ENCODE measurements around the gene SLC25A47.

Gene SLC25A47

DNA sequence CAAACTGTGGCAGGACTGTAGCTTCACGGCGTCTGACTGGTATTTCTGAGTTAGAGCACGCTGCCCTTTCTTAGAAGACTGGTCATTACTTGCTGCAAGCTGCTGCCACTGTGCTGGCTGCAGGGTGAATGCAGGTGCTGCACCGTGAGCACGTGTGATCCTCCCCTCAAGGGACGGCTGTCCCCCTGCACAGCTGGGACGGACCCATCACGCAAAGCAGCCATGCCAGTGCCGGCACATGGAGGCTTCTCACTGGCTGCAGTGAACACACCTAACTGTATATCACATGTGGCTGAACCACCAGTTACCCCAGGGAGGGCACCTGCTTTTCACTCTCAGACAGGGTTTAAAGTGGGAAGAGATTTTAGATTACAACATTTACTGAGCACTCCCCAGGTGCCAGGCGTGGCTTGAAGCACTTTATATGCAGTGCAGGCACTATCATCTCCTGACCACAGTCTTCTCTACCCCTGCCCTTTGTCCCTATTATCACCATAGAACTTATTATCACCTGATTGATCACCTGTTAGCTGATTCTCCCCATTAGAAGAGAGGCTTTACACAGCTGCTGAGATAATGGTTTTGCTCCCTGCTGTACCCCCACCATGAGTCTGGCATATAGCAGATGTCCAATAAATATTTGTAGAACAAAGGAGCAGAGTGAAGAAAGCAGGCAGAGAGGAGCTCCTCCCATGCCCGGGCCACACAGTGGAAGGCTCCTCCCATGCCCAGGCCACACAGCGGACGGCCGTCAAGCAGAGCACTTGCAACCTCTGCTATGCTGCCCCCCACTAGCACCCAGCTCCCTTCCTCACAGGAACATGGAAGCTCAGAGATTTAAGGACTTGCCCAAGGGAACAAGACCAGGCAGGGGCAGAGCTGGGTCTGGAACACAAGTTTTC is 25.9 kb downstream of the SLC25A47 start:
- in situ Hi-C loops (cut with HindIII; ENCODE audit: low sequenced_read_pairs) = no loop called here
- TF ChIP-seq, protein P1, sequence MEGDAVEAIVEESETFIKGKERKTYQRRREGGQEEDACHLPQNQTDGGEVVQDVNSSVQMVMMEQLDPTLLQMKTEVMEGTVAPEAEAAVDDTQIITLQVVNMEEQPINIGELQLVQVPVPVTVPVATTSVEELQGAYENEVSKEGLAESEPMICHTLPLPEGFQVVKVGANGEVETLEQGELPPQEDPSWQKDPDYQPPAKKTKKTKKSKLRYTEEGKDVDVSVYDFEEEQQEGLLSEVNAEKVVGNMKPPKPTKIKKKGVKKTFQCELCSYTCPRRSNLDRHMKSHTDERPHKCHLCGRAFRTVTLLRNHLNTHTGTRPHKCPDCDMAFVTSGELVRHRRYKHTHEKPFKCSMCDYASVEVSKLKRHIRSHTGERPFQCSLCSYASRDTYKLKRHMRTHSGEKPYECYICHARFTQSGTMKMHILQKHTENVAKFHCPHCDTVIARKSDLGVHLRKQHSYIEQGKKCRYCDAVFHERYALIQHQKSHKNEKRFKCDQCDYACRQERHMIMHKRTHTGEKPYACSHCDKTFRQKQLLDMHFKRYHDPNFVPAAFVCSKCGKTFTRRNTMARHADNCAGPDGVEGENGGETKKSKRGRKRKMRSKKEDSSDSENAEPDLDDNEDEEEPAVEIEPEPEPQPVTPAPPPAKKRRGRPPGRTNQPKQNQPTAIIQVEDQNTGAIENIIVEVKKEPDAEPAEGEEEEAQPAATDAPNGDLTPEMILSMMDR (IDR thresholded peaks at IDR 0.05; ENCODE audit: low read depth, low read length) = no peak

DNA sequence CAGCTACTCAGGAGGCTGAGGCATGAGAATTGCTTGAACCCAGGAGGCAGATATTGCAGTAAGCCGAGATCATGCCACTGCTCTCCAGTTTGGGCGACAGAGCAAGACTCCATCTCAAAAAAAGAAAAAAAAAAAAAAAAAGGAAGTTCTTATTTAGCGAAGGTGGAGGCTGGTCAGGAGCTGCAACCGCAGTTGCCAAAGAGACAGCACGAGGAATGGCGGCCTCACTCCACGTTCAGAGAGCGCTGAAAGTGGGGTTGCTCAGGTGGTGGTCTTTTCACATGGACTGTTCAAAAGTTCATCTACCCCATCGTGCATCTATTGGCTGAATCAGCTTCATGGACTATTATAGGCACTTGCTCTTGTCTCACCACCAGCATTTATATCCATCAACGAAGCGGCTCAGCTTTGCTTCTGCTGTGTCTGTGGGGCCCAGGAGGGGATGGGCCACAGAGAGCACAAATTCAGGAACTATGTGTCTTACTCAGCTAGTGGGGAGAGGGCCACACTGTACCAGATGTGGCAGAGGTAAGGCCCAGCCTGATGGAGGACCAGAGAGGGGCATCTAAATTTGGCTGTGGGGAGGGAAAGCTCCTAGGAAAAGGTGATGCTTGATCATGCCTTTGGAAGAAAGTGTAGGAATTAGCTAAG is 27.3 kb downstream of the SLC25A47 start:
- no peak overlapping the region for H3K4me3 ChIP-seq (ENCODE audit: low read depth, low read length)
- no peak for DNase-seq (ENCODE audit: low read depth, low spot score)
- TF ChIP-seq, protein P1 (IDR thresholded peaks at IDR 0.05; ENCODE audit: low read depth, low read length) = no peak
- in situ Hi-C loops (cut with HindIII; ENCODE audit: low sequenced_read_pairs) = no loop called here

More for the DNA sequence above, 25.9 kb downstream of the SLC25A47 start:
- no peak overlapping the region for H3K4me3 ChIP-seq (ENCODE audit: low read depth, low read length)
- no peak for DNase-seq (ENCODE audit: low read depth, low spot score)

DNA sequence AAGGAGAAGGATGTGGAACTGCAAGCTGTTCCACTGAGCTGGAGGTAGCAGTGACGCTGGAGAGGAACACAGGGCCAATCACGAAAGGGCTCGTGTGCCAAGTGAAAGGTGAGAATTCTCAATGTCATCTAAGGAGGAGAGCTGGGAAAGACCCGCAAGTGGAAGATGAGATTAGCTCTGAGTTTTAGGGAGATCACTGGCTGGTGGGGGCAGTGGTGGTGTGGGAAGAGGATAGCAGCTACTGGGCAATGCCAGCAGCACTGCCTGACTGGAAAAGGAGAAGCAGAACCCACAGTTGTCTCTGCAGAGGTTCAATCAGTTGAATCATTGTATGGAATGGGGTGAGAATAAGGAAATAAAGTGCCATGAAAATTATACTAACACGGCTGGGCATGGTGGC is 27.8 kb downstream of the SLC25A47 start:
- in situ Hi-C loops (cut with HindIII; ENCODE audit: low sequenced_read_pairs) = no loop called here
- no peak overlapping the region for H3K4me3 ChIP-seq (ENCODE audit: low read depth, low read length)
- DNase-seq (ENCODE audit: low read depth, low spot score) = no peak
- TF ChIP-seq, protein P1 (IDR thresholded peaks at IDR 0.05; ENCODE audit: low read depth, low read length) = no peak

DNA sequence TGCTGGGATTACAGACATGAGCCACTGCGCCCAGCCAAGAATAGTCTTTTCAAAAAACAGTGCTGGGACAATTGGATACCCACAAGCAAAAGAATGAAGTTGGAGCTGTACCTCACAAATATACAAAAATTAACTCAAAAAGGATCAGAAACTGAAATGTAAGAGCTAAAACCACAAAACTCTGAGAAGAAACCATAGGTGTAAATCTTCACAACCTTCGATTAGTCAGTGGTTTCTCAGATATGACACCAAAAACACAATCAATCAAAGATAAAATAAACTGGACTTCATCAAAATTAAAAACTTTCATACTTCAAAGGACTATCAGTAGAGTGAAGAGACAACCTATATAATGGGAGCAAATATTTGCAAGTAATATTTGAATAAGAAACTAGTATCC is 35.3 kb downstream of the SLC25A47 start:
- no peak for DNase-seq (ENCODE audit: low read depth, low spot score)
- no peak overlapping the region for H3K4me3 ChIP-seq (ENCODE audit: low read depth, low read length)
- in situ Hi-C loops (cut with HindIII; ENCODE audit: low sequenced_read_pairs) = no loop called here
- TF ChIP-seq, protein P1 (IDR thresholded peaks at IDR 0.05; ENCODE audit: low read depth, low read length) = no peak

DNA sequence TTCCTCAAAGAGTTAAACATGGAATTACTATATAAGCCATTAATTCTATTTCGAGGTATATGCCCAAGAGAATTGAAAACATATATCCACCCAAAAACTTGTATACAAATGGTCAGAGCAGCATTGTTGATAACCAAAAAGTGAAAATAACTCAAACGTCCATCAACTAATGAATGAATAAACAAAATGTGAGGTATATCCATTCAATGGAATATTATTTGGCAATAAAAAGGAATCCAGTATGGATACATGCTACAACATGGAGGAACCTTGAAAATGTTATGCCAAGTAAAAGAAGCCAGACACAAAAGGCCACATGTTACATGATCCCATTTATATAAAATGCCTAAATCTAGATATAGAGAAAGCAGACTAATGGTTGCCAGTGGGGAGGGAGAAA is 36.0 kb downstream of the SLC25A47 start:
- in situ Hi-C loops (cut with HindIII; ENCODE audit: low sequenced_read_pairs) = no loop called here
- DNase-seq (ENCODE audit: low read depth, low spot score) = no peak
- TF ChIP-seq, protein P1 (IDR thresholded peaks at IDR 0.05; ENCODE audit: low read depth, low read length) = no peak

DNA sequence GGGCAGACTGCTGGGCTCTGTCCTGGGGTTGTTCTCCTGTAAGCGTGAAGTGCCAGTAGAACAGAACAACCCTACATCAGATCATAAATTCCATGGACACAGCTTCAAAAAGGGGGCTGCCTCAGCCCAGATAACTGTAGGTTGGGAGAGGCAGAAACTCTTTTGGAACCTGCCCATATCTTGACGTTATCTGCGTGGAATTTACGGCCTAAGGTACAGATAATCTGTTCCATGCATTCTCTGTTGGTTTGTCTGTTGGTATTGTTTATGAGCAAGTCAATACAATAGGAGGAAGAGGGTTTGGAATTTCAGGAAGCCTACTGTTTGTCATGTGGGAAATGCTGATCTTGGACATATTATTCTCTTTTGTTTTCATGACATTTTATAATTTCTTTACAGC is 36.7 kb downstream of the SLC25A47 start:
- TF ChIP-seq, protein P1 (IDR thresholded peaks at IDR 0.05; ENCODE audit: low read depth, low read length) = no peak
- no peak for DNase-seq (ENCODE audit: low read depth, low spot score)
- H3K4me3 ChIP-seq (ENCODE audit: low read depth, low read length) = no peak overlapping the region
- in situ Hi-C loops (cut with HindIII; ENCODE audit: low sequenced_read_pairs) = no loop called here

More for the DNA sequence above, 36.0 kb downstream of the SLC25A47 start:
- no peak overlapping the region for H3K4me3 ChIP-seq (ENCODE audit: low read depth, low read length)
